ENCODE results near the gene ERBB3.
A peak's percentile ranks its signal among the peaks of the same experiment; 100 is the strongest.
"Not testable (repeated sequence)": the region's sequence is repeated elsewhere in the genome, so short reads cannot be mapped to it uniquely, and the experiment has no call there.

Gene ERBB3

DNA sequence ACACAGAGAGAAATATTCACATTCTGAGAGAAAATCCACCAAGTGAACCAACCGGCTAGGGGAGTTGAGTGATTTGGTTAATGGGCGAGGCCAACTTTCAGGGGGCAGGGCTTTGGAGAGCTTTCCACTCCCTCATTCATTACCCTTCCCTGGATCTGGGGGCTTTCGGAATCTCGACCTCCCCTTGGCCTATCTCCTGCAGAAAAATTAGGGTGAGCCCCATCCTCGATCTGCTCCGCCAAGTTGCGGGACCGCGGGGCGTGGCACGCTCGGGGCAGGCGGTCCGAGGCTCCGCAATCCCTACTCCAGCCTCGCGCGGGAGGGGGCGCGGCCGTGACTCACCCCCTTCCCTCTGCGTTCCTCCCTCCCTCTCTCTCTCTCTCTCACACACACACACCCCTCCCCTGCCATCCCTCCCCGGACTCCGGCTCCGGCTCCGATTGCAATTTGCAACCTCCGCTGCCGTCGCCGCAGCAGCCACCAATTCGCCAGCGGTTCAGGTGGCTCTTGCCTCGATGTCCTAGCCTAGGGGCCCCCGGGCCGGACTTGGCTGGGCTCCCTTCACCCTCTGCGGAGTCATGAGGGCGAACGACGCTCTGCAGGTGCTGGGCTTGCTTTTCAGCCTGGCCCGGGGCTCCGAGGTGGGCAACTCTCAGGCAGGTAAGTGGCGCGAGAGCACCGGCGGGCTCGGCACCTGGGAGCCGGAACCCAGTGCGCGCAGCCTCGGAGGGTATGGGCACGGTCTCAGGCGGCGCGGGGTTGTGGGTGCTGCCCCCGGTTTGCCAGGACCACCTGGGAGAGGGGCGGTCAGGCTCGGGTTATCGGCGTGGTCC lies at the start of gene ERBB3:
Gene ERBB3 (plus strand): TSS at position 443 of the 833 bp plus-strand sequence. CDS start 136 bp downstream, at position 579.
- DNase-seq (ENCODE audit: low spot score): peak; percentile 92

DNA sequence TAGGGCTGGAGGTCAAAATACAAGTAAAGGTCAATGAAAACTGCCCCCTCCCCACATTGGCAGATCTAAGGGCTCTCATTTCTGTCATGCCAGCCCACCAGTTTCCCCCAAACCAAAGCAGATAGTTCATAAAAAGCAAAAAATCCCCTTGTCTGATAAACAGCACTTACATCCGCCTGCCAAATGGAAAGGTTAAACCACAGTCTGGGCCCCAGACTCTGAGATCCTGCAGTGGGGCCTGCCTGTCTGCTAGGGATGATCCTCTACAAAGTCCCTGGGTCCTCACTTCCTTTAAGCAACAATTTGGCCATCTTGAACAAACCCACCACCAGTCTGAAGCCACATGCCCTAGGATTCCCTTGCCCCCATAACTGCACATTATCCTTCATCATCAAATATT lies 48.0 kb upstream of the ERBB3 start:
- DNase-seq (ENCODE audit: low spot score): no peak

DNA sequence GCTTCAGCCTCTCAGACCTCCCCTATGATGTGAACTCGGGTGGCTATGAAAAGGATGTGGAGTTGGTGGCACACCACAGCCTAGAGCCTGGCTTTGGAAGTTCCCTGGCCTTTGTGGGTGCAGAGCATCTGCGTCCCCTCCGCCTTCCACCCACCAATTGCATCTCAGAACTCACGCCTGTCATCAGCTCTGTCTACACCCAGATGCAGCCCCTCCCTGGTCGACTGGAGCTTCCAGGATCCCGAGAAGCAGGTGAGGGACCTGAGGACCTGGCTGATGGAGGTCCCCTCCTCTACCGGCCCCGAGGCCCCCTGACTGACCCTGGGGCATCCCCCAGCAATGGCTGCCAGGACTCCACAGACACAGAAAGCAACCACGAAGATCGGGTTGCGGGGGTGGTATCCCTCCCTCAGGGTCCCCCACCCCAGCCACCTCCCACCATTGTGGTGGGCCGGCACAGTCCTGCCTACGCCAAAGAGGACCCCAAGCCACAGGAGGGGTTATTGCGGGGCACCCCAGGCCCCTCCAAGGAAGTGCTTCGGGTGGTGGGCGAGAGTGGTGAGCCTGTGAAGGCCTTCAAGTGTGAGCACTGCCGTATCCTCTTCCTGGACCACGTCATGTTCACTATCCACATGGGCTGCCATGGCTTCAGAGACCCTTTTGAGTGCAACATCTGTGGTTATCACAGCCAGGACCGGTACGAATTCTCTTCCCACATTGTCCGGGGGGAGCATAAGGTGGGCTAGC lies 45.2 kb upstream of the ERBB3 start:
- DNase-seq (ENCODE audit: low spot score): no peak

DNA sequence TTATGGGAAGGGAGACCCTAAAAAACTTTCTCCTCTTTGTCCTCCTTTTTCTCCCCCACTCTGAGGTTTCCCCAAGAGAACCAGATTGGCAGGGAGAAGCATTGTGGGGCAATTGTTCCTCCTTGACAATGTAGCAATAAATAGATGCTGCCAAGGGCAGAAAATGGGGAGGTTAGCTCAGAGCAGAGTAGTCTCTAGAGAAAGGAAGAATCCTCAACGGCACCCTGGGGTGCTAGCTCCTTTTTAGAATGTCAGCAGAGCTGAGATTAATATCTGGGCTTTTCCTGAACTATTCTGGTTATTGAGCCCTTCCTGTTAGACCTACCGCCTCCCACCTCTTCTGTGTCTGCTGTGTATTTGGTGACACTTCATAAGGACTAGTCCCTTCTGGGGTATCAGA lies 42.8 kb upstream of the ERBB3 start:
- DNase-seq (ENCODE audit: low spot score): no peak

DNA sequence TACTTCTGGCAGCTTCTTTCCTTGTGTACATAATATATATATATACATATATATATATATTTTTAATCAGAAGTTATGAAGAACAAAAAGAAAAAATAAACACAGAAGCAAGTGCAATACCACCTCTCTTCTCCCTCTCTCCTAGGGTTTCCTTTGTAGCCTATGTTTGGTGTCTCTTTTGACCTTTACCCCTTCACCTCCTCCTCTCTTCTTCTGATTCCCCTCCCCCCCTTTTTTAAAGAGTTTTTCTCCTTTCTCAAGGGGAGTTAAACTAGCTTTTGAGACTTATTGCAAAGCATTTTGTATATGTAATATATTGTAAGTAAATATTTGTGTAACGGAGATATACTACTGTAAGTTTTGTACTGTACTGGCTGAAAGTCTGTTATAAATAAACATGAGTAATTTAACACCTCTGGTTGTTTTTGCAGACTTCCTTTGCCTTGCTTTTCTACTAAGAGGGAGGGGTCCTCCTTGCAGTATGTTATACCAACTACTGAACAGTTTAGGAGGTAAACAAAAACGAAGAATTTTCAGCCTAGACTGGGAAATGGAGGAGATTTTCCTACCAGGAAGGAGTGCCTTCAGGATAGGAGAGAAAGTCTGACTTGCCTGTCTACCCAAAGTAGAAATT lies 41.8 kb upstream of the ERBB3 start:
- no peak for DNase-seq (ENCODE audit: low spot score)

DNA sequence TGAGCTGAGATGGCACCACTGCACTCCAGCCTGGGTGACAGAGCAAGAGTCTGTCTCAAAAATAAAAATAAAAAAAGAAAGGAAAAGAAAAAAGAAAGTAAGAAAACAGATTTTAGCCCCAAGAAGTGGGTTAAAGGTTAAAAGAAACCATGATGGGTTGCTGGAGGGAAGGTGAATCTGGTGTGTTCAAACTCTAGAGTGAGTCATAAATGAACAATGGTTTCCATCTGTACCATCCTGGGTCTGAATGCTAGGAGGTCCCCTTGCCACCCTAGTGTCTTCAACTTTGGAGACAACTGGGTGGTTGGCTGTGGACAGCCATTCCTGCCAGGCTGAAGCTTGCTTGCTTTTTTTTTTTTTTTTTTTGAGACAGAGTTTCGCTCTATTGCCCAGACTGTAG lies 39.8 kb upstream of the ERBB3 start:
- no peak for DNase-seq (ENCODE audit: low spot score)

DNA sequence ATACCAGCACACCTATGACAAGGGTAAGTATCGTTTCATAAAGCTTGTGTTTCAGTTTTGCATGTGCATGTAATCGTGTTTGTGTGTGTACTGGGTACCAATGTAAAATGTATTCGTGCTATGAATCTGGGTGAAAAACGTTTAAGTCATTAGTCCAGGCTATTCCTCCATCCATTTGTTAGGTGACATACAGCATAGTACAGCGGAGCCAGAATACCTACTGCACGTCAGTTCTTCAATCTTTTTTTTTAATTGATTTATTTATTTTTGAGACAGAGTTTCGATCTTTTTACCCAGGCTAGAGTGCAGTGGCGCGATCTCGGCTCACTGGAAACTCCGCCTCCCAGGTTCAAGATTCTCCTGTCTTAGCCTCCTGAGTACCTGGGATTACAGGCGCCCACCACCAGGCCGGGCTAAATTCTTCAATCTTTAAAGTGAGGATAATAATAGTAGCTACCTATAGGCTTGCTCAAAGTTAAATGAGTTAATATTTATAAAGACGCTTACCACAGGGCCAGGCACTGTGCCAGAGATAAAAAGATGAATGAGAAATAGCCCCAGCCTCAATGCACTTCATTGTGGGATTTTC lies 38.9 kb upstream of the ERBB3 start:
- DNase-seq (ENCODE audit: low spot score): no peak

DNA sequence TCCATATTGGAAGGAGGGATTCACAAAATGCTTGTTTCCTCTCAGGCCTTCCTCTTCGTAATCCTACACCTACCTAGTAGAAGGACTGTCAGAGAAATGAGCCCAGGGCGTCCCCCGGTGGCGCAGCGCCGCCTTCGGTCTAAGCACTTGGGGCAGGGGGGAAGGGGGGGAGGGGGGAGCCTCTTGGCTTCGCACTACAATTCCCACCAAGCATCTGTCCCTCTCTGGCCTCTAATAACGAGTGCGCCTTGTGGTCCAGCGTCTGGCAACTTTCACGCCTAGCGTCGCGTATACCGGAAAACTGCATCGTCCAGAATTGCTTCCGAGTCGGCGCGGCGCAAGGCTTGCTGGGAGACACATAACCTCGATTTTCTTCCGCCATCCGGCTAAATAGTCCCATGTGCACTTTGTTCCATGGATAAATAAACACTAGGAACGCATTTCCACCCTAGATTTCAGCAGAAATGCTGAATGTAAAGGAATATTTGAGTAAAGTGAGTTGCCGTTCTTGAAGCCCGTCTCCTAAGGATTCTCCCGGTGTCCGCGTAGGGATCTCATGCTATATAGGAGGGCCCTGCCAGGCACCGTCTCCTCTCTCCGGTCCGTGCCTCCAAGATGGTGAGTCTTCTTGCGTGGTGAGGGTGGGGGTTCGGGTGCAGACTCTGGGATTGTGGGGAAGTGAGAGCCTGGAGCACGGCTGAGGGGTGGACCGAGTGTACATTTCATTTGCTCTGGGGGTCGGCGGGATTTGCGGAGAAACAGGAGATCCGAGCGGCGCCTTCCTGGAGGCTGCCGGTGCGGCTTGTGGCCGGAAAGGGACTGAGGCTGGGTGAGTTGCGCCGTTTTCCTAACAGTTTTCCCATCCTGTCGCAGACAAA lies 38.2 kb upstream of the ERBB3 start, which contains the start of gene RPS26:
Gene RPS26 (plus strand): TSS at position 367 of the 878 bp plus-strand sequence. CDS start 249 bp downstream, at position 616.
- peak; percentile 88 for DNase-seq (ENCODE audit: low spot score)

DNA sequence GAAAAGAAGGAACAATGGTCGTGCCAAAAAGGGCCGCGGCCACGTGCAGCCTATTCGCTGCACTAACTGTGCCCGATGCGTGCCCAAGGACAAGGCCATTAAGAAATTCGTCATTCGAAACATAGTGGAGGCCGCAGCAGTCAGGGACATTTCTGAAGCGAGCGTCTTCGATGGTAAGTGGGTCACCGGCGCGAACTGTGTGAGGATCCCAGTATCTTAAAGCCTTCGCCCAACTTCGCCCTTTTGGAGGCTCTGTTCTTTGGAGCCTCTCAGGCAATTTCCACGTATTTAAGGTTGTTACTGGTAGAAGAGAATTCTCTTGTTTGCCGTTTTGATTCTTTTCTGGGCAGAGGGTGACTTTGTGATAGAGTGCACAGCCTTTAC lies 37.5 kb upstream of the ERBB3 start:
- DNase-seq (ENCODE audit: low spot score): not testable (repeated sequence)

DNA sequence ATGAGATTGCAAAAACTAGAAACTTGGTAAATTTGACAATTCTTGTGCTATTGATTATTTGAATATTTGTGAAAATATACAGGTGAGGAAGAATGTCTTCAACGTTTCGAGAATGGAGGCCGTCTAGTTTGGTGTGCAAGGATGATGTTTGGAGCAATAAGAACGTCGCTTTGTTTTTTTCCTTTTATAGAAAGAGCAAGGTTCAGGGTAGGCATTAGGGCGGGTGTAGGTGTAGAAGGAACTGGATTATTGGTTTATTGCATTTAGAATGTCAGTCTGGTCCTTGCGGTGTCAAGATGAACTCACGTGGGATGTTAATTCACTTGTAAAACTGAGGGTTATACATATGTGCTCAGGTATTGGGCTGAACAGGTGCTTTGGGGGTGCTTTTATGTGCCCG lies 37.1 kb upstream of the ERBB3 start:
- no peak for DNase-seq (ENCODE audit: low spot score)

DNA sequence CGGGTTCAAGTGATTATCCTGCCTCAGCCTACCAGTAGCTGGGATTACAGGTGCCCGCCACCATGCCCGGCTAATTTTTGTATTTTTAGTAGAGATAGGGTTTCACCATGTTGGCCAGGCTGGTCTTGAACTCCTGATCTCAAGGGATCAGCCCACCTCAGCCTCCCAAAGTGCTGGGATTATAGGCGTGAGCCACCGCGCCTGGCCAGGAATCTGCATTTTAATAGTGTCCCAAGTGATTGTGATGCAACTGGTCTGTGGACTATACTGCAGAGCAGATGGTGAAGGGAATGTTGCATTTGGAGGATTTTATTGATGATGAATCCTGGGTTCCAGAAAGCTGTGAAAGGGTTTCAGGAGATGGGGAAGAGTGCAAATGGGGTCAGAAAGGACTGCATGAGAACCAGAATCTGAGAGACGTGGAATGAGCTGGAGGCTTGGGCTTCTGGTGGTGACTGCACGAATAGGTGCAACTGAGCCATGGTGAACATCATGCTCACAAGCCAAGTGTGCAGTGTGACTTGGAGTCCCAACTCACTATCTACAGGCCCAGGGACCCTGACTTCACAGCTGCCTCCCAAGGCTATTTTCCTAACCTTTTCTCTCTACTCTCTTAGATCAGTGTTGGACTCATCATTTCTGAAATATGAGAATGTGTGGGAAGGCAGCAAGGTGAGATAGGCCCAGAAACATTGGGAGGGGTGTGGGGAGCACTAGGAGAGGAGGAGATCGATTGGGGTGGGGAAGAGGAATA lies 33.8 kb upstream of the ERBB3 start:
- no peak for DNase-seq (ENCODE audit: low spot score)

DNA sequence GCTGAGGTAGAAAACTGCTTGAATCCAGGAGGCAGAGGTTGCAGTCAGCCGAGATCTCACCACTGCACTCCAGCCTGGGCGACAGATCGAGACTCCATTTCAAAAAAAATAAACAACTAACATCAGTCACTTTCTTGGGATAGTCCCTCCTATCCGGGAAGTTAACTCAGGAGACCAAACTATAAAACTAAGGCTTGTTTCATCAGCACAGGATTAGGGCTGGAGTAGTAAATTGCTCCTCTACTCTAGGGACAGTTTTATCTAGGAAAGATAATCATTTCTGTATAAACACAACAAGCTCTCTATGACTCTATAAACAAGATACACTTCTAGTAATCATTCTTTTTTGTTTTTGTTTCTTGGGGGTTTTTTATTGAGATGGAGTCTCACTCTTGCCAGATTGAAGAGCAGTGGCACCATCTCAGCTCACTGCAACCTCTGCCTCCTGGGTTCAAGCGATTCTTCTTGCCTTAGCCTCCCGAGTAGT lies 26.5 kb upstream of the ERBB3 start:
- no peak for DNase-seq (ENCODE audit: low spot score)

DNA sequence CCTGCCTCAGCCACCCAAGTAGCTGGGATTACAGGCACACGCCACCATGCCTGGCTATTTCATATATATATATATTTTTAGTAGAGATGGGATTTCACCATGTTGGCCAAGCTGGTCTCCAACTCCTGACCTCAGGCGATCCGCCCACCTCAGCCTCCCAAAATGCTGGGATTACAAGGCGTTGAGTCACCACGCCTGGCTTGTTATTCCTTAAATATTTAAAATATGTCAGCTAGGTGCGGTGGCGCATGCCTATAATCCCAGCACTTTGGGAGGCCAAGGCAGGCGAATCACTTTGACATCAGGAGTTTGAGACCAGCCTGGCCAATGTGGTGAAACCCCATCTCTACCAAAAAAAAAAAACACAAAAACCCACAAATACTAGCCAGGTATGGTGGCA lies 20.0 kb upstream of the ERBB3 start:
- DNase-seq (ENCODE audit: low spot score): not testable (repeated sequence)

DNA sequence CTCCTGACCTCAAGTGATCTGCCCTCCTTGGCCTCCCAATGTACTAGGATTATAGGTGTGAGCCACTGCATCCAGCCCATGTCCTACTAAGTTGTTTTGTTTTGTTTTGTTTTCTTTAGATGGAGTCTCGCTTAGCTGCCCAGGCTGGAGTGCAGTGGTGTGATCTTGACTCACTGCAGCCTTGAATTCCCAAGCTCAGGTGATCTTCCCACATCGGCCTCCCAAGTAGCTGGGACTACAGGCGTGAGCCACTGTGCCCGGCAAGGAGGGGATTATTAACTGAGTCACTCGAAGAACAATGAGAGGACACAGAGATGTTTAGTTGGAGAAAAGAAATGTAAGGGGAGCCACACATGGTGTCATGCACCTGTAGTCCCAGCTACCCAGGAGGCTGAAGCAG lies 18.0 kb upstream of the ERBB3 start:
- DNase-seq (ENCODE audit: low spot score): no peak

DNA sequence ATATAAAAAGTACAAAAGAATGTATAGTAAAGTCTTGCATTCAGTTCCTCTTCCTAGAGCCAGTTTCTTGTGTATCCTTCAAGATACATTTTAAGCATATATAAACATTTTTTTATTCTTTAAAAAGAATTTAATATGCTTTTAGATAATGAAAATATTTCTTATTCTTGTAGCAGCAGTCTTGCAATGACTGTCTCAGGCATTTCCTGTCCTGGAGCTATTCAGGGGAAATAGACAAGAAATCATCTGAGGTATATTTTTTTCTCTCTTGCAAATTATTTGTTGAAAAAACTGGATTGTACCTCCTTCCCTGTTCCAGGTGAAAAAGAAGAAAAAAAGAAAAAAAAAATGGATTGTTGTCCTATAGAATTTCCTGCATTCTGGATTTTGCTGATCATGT lies 17.0 kb upstream of the ERBB3 start:
- no peak for DNase-seq (ENCODE audit: low spot score)

DNA sequence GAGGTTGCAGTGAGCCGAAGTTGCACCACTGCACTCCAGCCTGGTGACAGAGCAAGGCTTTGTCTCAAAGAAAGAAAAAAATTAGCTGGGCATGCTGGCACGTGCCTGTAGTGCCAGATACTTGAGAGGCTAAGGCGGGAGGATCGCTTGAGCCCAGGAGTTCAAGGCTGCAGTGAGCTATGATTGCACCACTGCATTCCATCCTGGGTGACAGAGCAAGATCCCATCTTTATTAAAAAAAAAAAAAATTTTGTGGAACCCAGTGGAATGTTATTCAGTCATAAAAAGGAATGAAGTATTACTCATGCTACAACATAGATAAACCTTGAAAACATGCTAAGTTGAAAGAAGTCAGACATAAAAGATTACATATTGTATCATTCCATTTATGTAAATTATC lies 8.3 kb upstream of the ERBB3 start:
- no peak for DNase-seq (ENCODE audit: low spot score)

DNA sequence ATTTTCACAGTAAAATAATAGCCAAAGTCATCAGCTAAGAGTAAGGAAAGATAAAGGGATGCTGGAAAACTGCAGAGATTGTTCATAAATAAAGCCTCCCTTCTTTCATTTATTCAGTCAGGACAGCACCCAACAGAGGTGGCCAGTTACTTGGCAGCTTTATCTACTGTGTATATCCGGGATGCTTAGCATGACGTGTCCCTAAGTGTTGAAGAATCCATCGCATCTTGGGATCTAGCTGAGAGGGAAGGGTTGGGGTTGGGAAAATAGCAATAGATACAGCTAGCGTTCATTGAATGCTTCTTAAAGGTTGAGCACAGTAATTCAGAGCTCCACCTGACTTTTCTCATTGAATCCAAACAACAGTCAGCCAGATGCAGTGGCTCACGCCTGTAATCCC lies 5.6 kb upstream of the ERBB3 start:
- DNase-seq (ENCODE audit: low spot score): no peak

DNA sequence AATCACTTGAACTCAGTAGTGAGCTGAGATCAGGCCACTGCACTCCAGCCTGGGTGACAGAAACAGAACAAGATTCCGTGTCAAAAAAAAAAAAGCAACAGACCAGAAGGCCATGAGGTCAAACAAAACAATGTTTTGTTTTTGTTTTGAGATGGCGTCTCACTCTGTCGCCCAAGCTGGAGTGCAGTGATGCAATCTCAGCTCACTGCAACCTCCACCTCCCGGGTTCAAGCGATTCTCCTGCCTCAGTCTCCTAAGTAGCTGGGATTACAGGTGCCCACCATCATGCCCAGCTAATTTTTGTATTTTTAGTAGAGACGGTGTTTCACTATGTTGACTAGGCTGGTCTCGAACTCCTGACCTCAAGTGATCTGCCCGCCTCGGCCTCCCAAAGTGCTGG lies 2.0 kb upstream of the ERBB3 start:
- DNase-seq (ENCODE audit: low spot score): not testable (repeated sequence)

DNA sequence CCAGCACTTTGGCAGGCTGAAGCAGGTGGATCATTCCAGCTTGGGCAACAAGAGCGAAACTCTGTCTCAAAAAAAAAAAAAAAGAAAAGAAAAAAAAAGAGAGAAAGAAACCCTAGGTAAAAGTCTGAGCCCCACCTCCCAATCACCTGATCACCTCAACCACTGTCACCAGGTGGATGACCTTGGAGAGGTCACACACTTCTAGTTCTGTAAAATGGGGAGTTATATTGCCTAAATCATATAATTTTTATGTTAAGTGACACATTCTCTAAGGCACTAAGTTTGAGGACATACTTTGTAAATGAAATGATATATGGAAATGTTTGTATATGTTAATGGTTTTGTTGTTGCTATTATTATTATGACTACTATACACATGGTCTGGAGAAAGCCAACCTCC lies 1.5 kb upstream of the ERBB3 start:
- no peak for DNase-seq (ENCODE audit: low spot score)

DNA sequence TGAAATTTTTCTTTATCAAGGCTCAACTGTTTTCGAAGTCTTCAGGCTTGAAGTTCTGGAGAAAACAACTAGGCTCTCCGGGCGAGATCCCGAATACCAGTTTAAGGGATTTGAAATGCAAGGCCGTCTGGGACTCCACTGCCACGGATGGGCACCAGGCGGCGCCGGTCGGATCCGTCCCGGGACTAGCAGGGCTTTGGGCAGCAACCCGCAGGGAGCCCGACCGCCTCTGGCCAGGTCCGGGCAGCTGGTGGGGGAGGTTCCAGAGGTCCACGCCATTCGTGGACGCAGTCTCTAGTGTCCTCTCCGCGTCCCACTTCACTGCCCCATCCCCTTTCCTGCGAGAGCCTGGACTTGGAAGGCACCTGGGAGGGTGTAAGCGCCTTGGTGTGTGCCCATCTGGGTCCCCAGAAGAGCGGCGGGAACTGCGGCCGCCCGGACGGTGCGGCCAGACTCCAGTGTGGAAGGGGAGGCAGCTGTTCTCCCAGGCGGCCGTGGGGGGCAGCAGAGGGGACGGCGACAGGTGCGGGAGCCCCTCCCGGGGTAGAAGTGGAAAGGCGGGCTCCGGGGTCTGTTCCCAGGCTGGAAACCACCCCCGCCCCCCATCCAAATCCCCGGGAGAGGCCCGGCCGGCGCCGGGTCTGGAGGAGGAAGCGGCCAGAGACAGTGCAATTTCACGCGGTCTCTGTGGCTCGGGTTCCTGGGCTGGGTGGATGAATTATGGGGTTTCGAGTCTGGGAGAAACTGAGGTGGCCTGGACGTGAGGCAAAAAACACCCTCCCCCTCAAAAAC lies 838 bp upstream of the ERBB3 start:
- DNase-seq (ENCODE audit: low spot score): peak; percentile 78
